Measurements from ENCODE around the gene PIP5KL1. TPM values are rescaled to one million over a fixed set of nuclear protein-coding genes. Genes with fewer than 3 reads are reported as not detected.

PIP5KL1 gene
- total and polyA plus RNA-seq, 2 of the 4 experiments (the other 2 are of a cell fraction): 0.36 to 3.6 TPM

- Histone ChIP-seq H3K18ac (ENCODE audit: low read depth, low read length) (no peak overlapping the region), H3K23ac (ENCODE audit: low read depth, low read length) (no peak overlapping the region), H3K9ac (ENCODE audit: low read depth, low read length) (no peak overlapping the region), H3K56ac (ENCODE audit: extremely low read depth, insufficient read depth, low read length) (no peak overlapping the region), H4K91ac (ENCODE audit: insufficient read depth, low read depth, low read length) (no peak overlapping the region), H2BK15ac (ENCODE audit: low read depth, low read length) (no peak overlapping the region), H4K20me1 (ENCODE audit: insufficient read depth, low read length) (0 out of 2 replicates have a peak, but pooled peaks cover 6% of the 10 kb centered on the region), H3K4me2 (ENCODE audit: low read depth, low read length) (no peak overlapping the region), H2AFZ (replicated peaks; ENCODE audit: low read length, poor library complexity) (no peak overlapping the region), H2AK5ac (ENCODE audit: low read depth, low read length) (no peak overlapping the region), H3K36me3 (ENCODE audit: control insufficient read depth, insufficient read depth, low read length) (peaks cover 33% of the 10 kb centered on the region), H3K14ac (replicated peaks; ENCODE audit: low read depth, low read length) (no peak overlapping the region), H3K4me3 (ENCODE audit: insufficient read depth, low read depth, low read length) (no peak overlapping the region), H3K4ac (ENCODE audit: low read depth, low read length) (no peak overlapping the region), H2BK120ac (ENCODE audit: low read depth, low read length) (no peak overlapping the region), H4K5ac (ENCODE audit: low read depth, low read length) (no peak overlapping the region), H2AK9ac (replicated peaks; ENCODE audit: low read depth, low read length, poor library complexity) (no peak overlapping the region), H3K27ac (ENCODE audit: insufficient read depth, low read length) (no peak overlapping the region), H3K79me1 (ENCODE audit: low read depth in 1 of 2, low read length in 2 of 2) (peaks cover 12 to 22% of the 10 kb centered on the region in 2 experiments; a peak in 3 of 4 replicates), H3K9me3 (ENCODE audit: control insufficient read depth, insufficient read depth, low read length) (no peaks in the 10 kb centered on the region), H3K4me1 (ENCODE audit: control insufficient read depth, insufficient read depth, low read length) (peaks cover 14% of the 10 kb centered on the region), H2BK5ac (ENCODE audit: low read depth, low read length, poor library complexity, severe bottlenecking) (no peak overlapping the region), H4K8ac (ENCODE audit: low read depth in 2 of 2, low read length in 2 of 2) (no peak overlapping the region), H3K9me1 (ENCODE audit: insufficient read depth, low read length) (no peaks in the 10 kb centered on the region), H2BK20ac (ENCODE audit: low read depth, low read length) (no peak overlapping the region), H3K27me3 (ENCODE audit: control insufficient read depth, insufficient read depth, low read length) (no peaks in the 10 kb centered on the region)
- BruUV-seq (replicated peaks): no TSS peak
- dilution Hi-C loops (cut with HindIII; ENCODE audit: low sequenced_read_pairs, unreplicated experiment): no loop called here
- DNase-seq (no peak), ATAC-seq (ENCODE audit: low read depth) (no peak)
- in situ Hi-C loops (cut with MboI; ENCODE audit: low sequenced_read_pairs): no loop called here
- WGBS, 2 experiments (ENCODE audit: extremely low coverage in 2 of 2, insufficient read length in 1 of 2): 75% methylated on average over 3 of the region's 9 CpGs; no CpG with 5 or more reads in 1 of the 2 experiments
- ChIA-PET POLR2A (ENCODE audit: unreplicated experiment) (interaction anchor here (0.6 to 1.0 kb wide), 2 partner anchors 86 to 575 kb away, joined by 3 to 12 read pairs; partner anchors contain the start of gene CDK9), CTCF (no interaction called here)
- no peak for TF ChIP-seq CHD1 (IDR thresholded peaks at IDR 0.05; ENCODE audit: low read depth, low read length)
- TF ChIP-seq MXI1 (IDR thresholded peaks at IDR 0.05; ENCODE audit: borderline replicate concordance, low read depth, low read length): no peak
- no peak for TF ChIP-seq SMC3 (IDR thresholded peaks at IDR 0.05; ENCODE audit: low read depth, low read length)
- no peak for TF ChIP-seq ELK1 (IDR thresholded peaks at IDR 0.05; ENCODE audit: borderline replicate concordance, low read depth, low read length)
- no peak for TF ChIP-seq RFX5 (IDR thresholded peaks at IDR 0.05; ENCODE audit: low read depth, low read length)
- TF ChIP-seq MAFK (IDR thresholded peaks at IDR 0.05; ENCODE audit: low read depth, low read length): no peak
- TF ChIP-seq RCOR1 (IDR thresholded peaks at IDR 0.05; ENCODE audit: insufficient replicate concordance, low read length): no peak
- TF ChIP-seq FOS (IDR thresholded peaks at IDR 0.05; ENCODE audit: low read depth, low read length): no peak
- no peak for TF ChIP-seq USF2 (IDR thresholded peaks at IDR 0.05; ENCODE audit: low read depth, low read length)
- no peak for TF ChIP-seq NFE2L2 (IDR thresholded peaks at IDR 0.05; ENCODE audit: low read depth, low read length)
- no peak for TF ChIP-seq MAZ (IDR thresholded peaks at IDR 0.05; ENCODE audit: borderline replicate concordance, low read depth, low read length)
- TF ChIP-seq CEBPB (IDR thresholded peaks at IDR 0.05; ENCODE audit: low read depth, low read length): no peak
- TF ChIP-seq POLR2A (IDR thresholded peaks at IDR 0.05; ENCODE audit: low read depth, low read length): no peak
- intact Hi-C loops (cut with micrococcal nuclease): loop anchor here (2.0 kb wide), 1 partner anchor 137 kb away; the partner anchor contains the start of gene TOR2A
Measured at GRCh38 chr9:127871531-127871930, 59.0 kb downstream of the PIP5KL1 start.

All from IMR-90 (cell line).